ENCODE data around the gene NPSR1.
"Not testable (repeated sequence)": the region's sequence is repeated elsewhere in the genome, so short reads cannot be mapped to it uniquely, and the experiment has no call there.

NPSR1 gene

DNA sequence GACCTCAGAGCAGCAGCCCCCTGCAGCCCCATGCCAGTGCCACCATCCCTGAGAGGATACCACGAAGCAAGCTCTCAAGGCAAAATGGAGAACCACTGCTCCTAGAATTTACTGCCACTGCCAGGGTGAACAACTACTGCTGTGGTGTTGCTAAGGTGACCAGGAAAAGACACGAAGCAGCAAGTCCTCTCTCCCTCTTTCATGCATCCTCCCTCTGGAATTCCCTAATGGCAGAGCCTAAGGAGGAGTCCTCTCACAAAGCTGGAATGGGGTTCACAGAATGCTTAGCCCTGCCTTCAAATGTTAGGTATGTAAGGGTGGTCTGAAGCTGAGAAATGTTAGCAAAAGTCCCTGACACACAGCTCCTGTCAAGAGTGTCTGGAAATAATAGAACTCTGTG is 35.8 kb upstream of the NPSR1 start:
- H3K4me3 ChIP-seq (ENCODE audit: low read length), result no peak overlapping the region
- no peaks in the 10 kb centered on the region for H3K9me3 ChIP-seq (ENCODE audit: control insufficient read depth, insufficient read depth, low read length)
- no peaks in the 10 kb centered on the region for H3K27me3 ChIP-seq (ENCODE audit: control insufficient read depth, low read length)
- no peaks in the 10 kb centered on the region for H3K79me2 ChIP-seq (ENCODE audit: control insufficient read depth, low read length)
- H3K27ac ChIP-seq (ENCODE audit: low read depth, low read length), result no peak overlapping the region
- no peaks in the 10 kb centered on the region for H4K20me1 ChIP-seq (ENCODE audit: control insufficient read depth, insufficient read depth, low read depth, low read length)
- no peaks in the 10 kb centered on the region for H3K36me3 ChIP-seq (ENCODE audit: control insufficient read depth, low read length)
- no peaks in the 10 kb centered on the region for H3K9me2 ChIP-seq (replicated peaks; ENCODE audit: control insufficient read depth, low read length)
- no peak overlapping the region for H3K4me2 ChIP-seq (ENCODE audit: low read length)
- TF ChIP-seq, protein P1, sequence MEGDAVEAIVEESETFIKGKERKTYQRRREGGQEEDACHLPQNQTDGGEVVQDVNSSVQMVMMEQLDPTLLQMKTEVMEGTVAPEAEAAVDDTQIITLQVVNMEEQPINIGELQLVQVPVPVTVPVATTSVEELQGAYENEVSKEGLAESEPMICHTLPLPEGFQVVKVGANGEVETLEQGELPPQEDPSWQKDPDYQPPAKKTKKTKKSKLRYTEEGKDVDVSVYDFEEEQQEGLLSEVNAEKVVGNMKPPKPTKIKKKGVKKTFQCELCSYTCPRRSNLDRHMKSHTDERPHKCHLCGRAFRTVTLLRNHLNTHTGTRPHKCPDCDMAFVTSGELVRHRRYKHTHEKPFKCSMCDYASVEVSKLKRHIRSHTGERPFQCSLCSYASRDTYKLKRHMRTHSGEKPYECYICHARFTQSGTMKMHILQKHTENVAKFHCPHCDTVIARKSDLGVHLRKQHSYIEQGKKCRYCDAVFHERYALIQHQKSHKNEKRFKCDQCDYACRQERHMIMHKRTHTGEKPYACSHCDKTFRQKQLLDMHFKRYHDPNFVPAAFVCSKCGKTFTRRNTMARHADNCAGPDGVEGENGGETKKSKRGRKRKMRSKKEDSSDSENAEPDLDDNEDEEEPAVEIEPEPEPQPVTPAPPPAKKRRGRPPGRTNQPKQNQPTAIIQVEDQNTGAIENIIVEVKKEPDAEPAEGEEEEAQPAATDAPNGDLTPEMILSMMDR (IDR thresholded peaks at IDR 0.05; ENCODE audit: low read depth, low read length, poor library complexity, severe bottlenecking), result no peak
- TF ChIP-seq EZH2phosphoT487 (IDR thresholded peaks at IDR 0.05; ENCODE audit: borderline replicate concordance, low read length), result no peak
- H3K4me1 ChIP-seq (ENCODE audit: control insufficient read depth, low read length), result no peaks in the 10 kb centered on the region
- no peaks in the 10 kb centered on the region for H3F3A ChIP-seq (ENCODE audit: control insufficient read depth, insufficient read depth)

DNA sequence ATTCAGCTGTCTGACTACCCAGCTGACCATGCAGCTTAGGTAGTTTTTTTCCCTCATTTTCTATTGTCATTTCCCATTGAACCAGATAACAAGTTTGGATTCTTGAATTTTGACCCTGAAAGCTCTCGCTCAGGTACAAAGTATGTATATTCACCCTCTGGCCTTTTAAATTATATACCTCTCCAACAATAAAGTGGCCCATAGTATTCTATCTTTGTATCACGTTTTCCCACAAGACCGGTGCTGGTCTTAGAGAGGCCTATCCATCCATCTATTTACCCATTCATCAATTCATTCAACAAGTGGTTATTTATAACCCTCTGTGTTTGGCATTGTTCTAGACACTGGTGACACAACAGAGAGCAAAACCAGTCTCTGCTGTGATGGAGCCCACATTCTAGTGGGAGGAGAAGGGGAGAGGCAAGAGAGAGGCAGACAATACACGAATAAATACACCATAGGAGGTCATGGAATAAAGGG is 35.2 kb upstream of the NPSR1 start:
- no peaks in the 10 kb centered on the region for H3K9me2 ChIP-seq (replicated peaks; ENCODE audit: control insufficient read depth, low read length)
- no peak for TF ChIP-seq EZH2phosphoT487 (IDR thresholded peaks at IDR 0.05; ENCODE audit: borderline replicate concordance, low read length)
- TF ChIP-seq, protein P1 (IDR thresholded peaks at IDR 0.05; ENCODE audit: low read depth, low read length, poor library complexity, severe bottlenecking), result no peak
- no peaks in the 10 kb centered on the region for H3K36me3 ChIP-seq (ENCODE audit: control insufficient read depth, low read length)
- no peaks in the 10 kb centered on the region for H3K79me2 ChIP-seq (ENCODE audit: control insufficient read depth, low read length)
- no peaks in the 10 kb centered on the region for H3K4me1 ChIP-seq (ENCODE audit: control insufficient read depth, low read length)
- H3K9me3 ChIP-seq (ENCODE audit: control insufficient read depth, insufficient read depth, low read length), result no peaks in the 10 kb centered on the region
- no peak overlapping the region for H3K4me3 ChIP-seq (ENCODE audit: low read length)
- no peaks in the 10 kb centered on the region for H3K27me3 ChIP-seq (ENCODE audit: control insufficient read depth, low read length)
- no peak overlapping the region for H3K27ac ChIP-seq (ENCODE audit: low read depth, low read length)
- H3F3A ChIP-seq (ENCODE audit: control insufficient read depth, insufficient read depth), result no peaks in the 10 kb centered on the region
- no peak overlapping the region for H3K4me2 ChIP-seq (ENCODE audit: low read length)
- H4K20me1 ChIP-seq (ENCODE audit: control insufficient read depth, insufficient read depth, low read depth, low read length), result no peaks in the 10 kb centered on the region

DNA sequence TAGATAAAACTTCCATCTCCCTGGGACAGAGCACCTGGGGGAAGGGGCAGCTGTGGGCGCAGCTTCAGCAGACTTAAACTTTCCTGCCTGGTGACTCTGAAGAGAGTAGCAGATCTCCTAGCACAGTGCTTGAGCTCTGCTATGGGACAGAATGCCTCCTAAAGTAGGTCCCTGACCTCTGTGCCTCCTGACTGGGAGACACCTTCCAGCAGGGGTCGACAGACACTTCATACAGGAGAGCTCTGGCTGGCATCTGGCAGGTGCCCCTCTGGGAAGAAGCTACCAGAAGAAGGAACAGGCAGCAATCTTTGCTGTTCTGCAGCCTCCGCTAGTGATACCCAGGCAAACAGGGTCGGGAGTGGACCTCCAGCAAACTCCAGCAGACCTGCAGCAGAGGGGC is 29.4 kb upstream of the NPSR1 start:
- H3K9me2 ChIP-seq (replicated peaks; ENCODE audit: control insufficient read depth, low read length); H3K4me2 ChIP-seq (ENCODE audit: low read length); H4K20me1 ChIP-seq (ENCODE audit: control insufficient read depth, insufficient read depth, low read depth, low read length); H3K36me3 ChIP-seq (ENCODE audit: control insufficient read depth, low read length); H3K4me3 ChIP-seq (ENCODE audit: low read length); H3K4me1 ChIP-seq (ENCODE audit: control insufficient read depth, low read length); H3K27me3 ChIP-seq (ENCODE audit: control insufficient read depth, low read length); H3K27ac ChIP-seq (ENCODE audit: low read depth, low read length); H3K79me2 ChIP-seq (ENCODE audit: control insufficient read depth, low read length); H3K9me3 ChIP-seq (ENCODE audit: control insufficient read depth, insufficient read depth, low read length); H3F3A ChIP-seq (ENCODE audit: control insufficient read depth, insufficient read depth): not testable (repeated sequence)

DNA sequence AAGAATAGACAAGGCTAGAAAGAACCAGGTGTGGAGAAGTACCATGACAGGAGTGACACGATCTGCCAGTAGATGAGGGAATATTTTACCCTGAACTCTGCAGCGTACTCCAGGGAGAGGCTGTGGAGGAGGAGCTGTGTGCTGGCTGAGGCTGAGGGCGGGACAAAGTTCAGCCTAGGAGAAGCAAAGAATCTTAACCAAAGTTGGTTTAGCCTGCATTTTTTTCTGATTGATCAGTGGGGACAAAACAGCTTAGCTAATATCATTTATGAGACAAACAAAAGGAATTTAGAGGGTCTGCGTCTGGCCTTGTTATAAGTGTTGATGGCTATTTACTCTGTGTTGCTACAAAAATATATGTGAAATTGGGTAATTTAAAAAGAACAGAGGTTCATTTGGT is 5.2 kb upstream of the NPSR1 start:
- no peaks in the 10 kb centered on the region for H3K9me2 ChIP-seq (replicated peaks; ENCODE audit: control insufficient read depth, low read length)

More for the DNA sequence above, 5.2 kb upstream of the NPSR1 start:
- H3K27me3 ChIP-seq (ENCODE audit: control insufficient read depth, low read length), result no peaks in the 10 kb centered on the region
- H3K27ac ChIP-seq (ENCODE audit: low read depth, low read length), result no peak overlapping the region
- no peaks in the 10 kb centered on the region for H3K36me3 ChIP-seq (ENCODE audit: control insufficient read depth, low read length)
- H3K4me3 ChIP-seq (ENCODE audit: low read length), result no peak overlapping the region
- H3K4me1 ChIP-seq (ENCODE audit: control insufficient read depth, low read length), result no peaks in the 10 kb centered on the region
- H3K9me3 ChIP-seq (ENCODE audit: control insufficient read depth, insufficient read depth, low read length), result no peaks in the 10 kb centered on the region
- TF ChIP-seq, protein P1 (IDR thresholded peaks at IDR 0.05; ENCODE audit: low read depth, low read length, poor library complexity, severe bottlenecking), result no peak
- TF ChIP-seq EZH2phosphoT487 (IDR thresholded peaks at IDR 0.05; ENCODE audit: borderline replicate concordance, low read length), result no peak
- no peak overlapping the region for H3K4me2 ChIP-seq (ENCODE audit: low read length)
- no peaks in the 10 kb centered on the region for H3F3A ChIP-seq (ENCODE audit: control insufficient read depth, insufficient read depth)
- H3K79me2 ChIP-seq (ENCODE audit: control insufficient read depth, low read length), result no peaks in the 10 kb centered on the region
- H4K20me1 ChIP-seq (ENCODE audit: control insufficient read depth, insufficient read depth, low read depth, low read length), result no peaks in the 10 kb centered on the region

Measured in DOHH2 (cell line).